Naive B cell (primary cell): ENCODE measurements around the gene FAM98B. TPM values are rescaled to one million over a fixed set of nuclear protein-coding genes. Genes with fewer than 3 reads are reported as not detected.

Source experiments
- ATAC-seq, 2 donors: fragments of 150-1000 bp; cut with Tn5 transposase; 2 replicates each; pipeline ENCODE4 v1.10.0; 2021; ENCODE audit warnings: low read depth in 2 of 2, mild to moderate bottlenecking in 2 of 2, moderate library complexity in 2 of 2
- DNase-seq: peaks from one replicate; pipeline ENCODE4 v3.0.0; 2022
- H3K27ac Mint-ChIP-seq, 6 donors: one replicate each; pipeline ENCODE4 v1.8.0; 2020 to 2022; ENCODE audit warnings: mild to moderate bottlenecking in 6 of 6, mixed read lengths in 6 of 6, moderate library complexity in 5 of 6, inconsistent platforms in 2 of 6
- H3K27me3 Mint-ChIP-seq, 3 donors: one replicate each; pipeline ENCODE4 v1.8.0; 2021 to 2022; ENCODE audit warnings: mixed read lengths in 3 of 3, mild to moderate bottlenecking in 1 of 3
- H3K36me3 Mint-ChIP-seq, 2 donors: one replicate each; pipeline ENCODE4 v1.8.0; 2020 to 2022; ENCODE audit warnings: mixed read lengths in 2 of 2, inconsistent platforms in 1 of 2, mild to moderate bottlenecking in 1 of 2
- H3K4me1 Mint-ChIP-seq, 3 donors: one replicate each; pipeline ENCODE4 v1.8.0; 2020 to 2022; ENCODE audit warnings: mixed read lengths in 3 of 3, inconsistent platforms in 1 of 3, mild to moderate bottlenecking in 1 of 3, moderate library complexity in 1 of 3
- H3K4me3 Mint-ChIP-seq, 8 donors: one replicate each; pipeline ENCODE4 v1.8.0; 2020 to 2022; ENCODE audit warnings: mild to moderate bottlenecking in 8 of 8, mixed read lengths in 8 of 8, moderate library complexity in 8 of 8, inconsistent platforms in 2 of 8
- H3K9me3 Mint-ChIP-seq, 7 donors: one replicate each; pipeline ENCODE4 v1.8.0; 2020 to 2022; ENCODE audit warnings: mixed read lengths in 7 of 7, mild to moderate bottlenecking in 5 of 7, inconsistent platforms in 2 of 7, moderate library complexity in 1 of 7
- polyA plus RNA-seq, 6 donors: library from polyadenylated mRNA; unstranded; fragments of 300-500 nt; fragmentation: Illumina TruSeq; gene quantifications; one replicate each; pipeline ENCODE4 v1.2.3, GENCODE V29; 2021; ENCODE audit warnings: low read depth in 6 of 6

Gene FAM98B
- polyA plus RNA-seq, 6 donors from 2014 or later = 3.0 to 13.4 (median 4.2) TPM

GRCh38 chr15:38438031-38438986, 15.6 kb upstream of the FAM98B start:
- Mint-ChIP-seq H3K27ac (no peak overlapping the region), H3K27me3 (peaks cover 19 to 57% (median 42%) of the 10 kb centered on the region in 3 donors), H3K4me1 (peaks cover 0 to 5% (median 2%) of the 10 kb centered on the region in 3 donors), H3K36me3 (peaks cover 0 to 6% of the 10 kb centered on the region in 2 donors), H3K4me3 (no peak overlapping the region), H3K9me3 (peaks cover 0 to 16% (median 11%) of the 10 kb centered on the region in 7 donors)
- DNase-seq (no peak), ATAC-seq (no peak)

GRCh38 chr15:38440353-38441129, 13.4 kb upstream of the FAM98B start:
- ATAC-seq = peak; percentile 73 to 81
- peak overlapping the region in 2 of 8 donors; percentile 42 to 62 for H3K4me3 Mint-ChIP-seq

GRCh38 chr15:38441130-38441519, 12.8 kb upstream of the FAM98B start:
- ATAC-seq (no peak), DNase-seq (no peak)

More at GRCh38 chr15:38440353-38441129, 13.4 kb upstream of the FAM98B start:
- Mint-ChIP-seq H3K36me3 (peaks cover 0 to 6% of the 10 kb centered on the region in 2 donors), H3K4me1 (peaks cover 0 to 5% (median 2%) of the 10 kb centered on the region in 3 donors), H3K9me3 (peaks cover 0 to 16% (median 11%) of the 10 kb centered on the region in 7 donors), H3K27me3 (peaks cover 19 to 45% (median 31%) of the 10 kb centered on the region in 3 donors), H3K27ac (no peak overlapping the region)
- DNase-seq = peak; percentile 49

GRCh38 chr15:38454696-38455090, 766 bp downstream of the FAM98B start:
- no peaks in the 10 kb centered on the region for H3K9me3 Mint-ChIP-seq
- no peaks in the 10 kb centered on the region for H3K27me3 Mint-ChIP-seq
- no peak for ATAC-seq
- peak overlapping the region; percentile 94 to 99 (median 98) for H3K27ac Mint-ChIP-seq
- H3K4me3 Mint-ChIP-seq = peak overlapping the region; percentile 93 to 99 (median 96)
- peaks cover 27 to 41% (median 37%) of the 10 kb centered on the region in 3 donors for H3K4me1 Mint-ChIP-seq
- H3K36me3 Mint-ChIP-seq = no peaks in the 10 kb centered on the region
- no peak for DNase-seq

More at GRCh38 chr15:38441130-38441519, 12.8 kb upstream of the FAM98B start:
- H3K27me3 Mint-ChIP-seq = peaks cover 16 to 42% (median 27%) of the 10 kb centered on the region in 3 donors
- peaks cover 0 to 16% (median 11%) of the 10 kb centered on the region in 7 donors for H3K9me3 Mint-ChIP-seq
- H3K27ac Mint-ChIP-seq = no peak overlapping the region
- H3K4me3 Mint-ChIP-seq = no peak overlapping the region
- peaks cover 0 to 5% (median 2%) of the 10 kb centered on the region in 3 donors for H3K4me1 Mint-ChIP-seq
- H3K36me3 Mint-ChIP-seq = peaks cover 0 to 6% of the 10 kb centered on the region in 2 donors

GRCh38 chr15:38455092-38455491, 1.2 kb downstream of the FAM98B start:
- H3K27ac Mint-ChIP-seq = peak overlapping the region in 5 of 6 donors; percentile 36 to 99 (median 97)
- ATAC-seq (no peak), DNase-seq (no peak)
- H3K4me1 Mint-ChIP-seq = peaks cover 31 to 45% (median 41%) of the 10 kb centered on the region in 3 donors
- H3K36me3 Mint-ChIP-seq = no peaks in the 10 kb centered on the region
- peak overlapping the region; percentile 93 to 99 (median 96) for H3K4me3 Mint-ChIP-seq
- H3K9me3 Mint-ChIP-seq = no peaks in the 10 kb centered on the region
- no peaks in the 10 kb centered on the region for H3K27me3 Mint-ChIP-seq

- Mint-ChIP-seq H3K4me1 (peaks cover 48 to 55% (median 50%) of the 10 kb centered on the region in 3 donors), H3K9me3 (no peaks in the 10 kb centered on the region)
These were observed 4.7 kb downstream of the FAM98B start for GRCh38 chr15:38458646-38459045.

GRCh38 chr15:38459480-38459879, 5.6 kb downstream of the FAM98B start:
- DNase-seq (no peak), ATAC-seq (no peak)
- peak overlapping the region in 1 of 8 donors; percentile 27 for H3K4me3 Mint-ChIP-seq
- H3K9me3 Mint-ChIP-seq = no peaks in the 10 kb centered on the region
- peaks cover 44 to 50% (median 48%) of the 10 kb centered on the region in 3 donors for H3K4me1 Mint-ChIP-seq
- peak overlapping the region in 2 of 6 donors; percentile 69 to 80 for H3K27ac Mint-ChIP-seq
- H3K36me3 Mint-ChIP-seq = no peaks in the 10 kb centered on the region
- H3K27me3 Mint-ChIP-seq = no peaks in the 10 kb centered on the region

More at GRCh38 chr15:38458646-38459045, 4.7 kb downstream of the FAM98B start:
- DNase-seq (no peak), ATAC-seq (no peak)
- H3K27me3 Mint-ChIP-seq = no peaks in the 10 kb centered on the region
- H3K4me3 Mint-ChIP-seq = peak overlapping the region in 1 of 8 donors; percentile 55
- H3K36me3 Mint-ChIP-seq = no peaks in the 10 kb centered on the region
- peak overlapping the region in 1 of 6 donors; percentile 15 for H3K27ac Mint-ChIP-seq

GRCh38 chr15:38460543-38460942, 6.6 kb downstream of the FAM98B start:
- Mint-ChIP-seq H3K36me3 (no peaks in the 10 kb centered on the region), H3K27ac (no peak overlapping the region), H3K27me3 (no peaks in the 10 kb centered on the region), H3K4me1 (peaks cover 33 to 41% (median 39%) of the 10 kb centered on the region in 3 donors), H3K9me3 (no peaks in the 10 kb centered on the region), H3K4me3 (no peak overlapping the region)
- no peak for DNase-seq
- ATAC-seq = no peak

- no peaks in the 10 kb centered on the region for H3K9me3 Mint-ChIP-seq
- H3K4me1 Mint-ChIP-seq = peaks cover 28 to 37% (median 34%) of the 10 kb centered on the region in 3 donors
- H3K4me3 Mint-ChIP-seq = no peak overlapping the region
- no peak for DNase-seq
- no peak overlapping the region for H3K27ac Mint-ChIP-seq
- peak; percentile 37 to 61 for ATAC-seq
- no peaks in the 10 kb centered on the region for H3K27me3 Mint-ChIP-seq
- H3K36me3 Mint-ChIP-seq = no peaks in the 10 kb centered on the region
These were observed 7.3 kb downstream of the FAM98B start for GRCh38 chr15:38461066-38461833.

GRCh38 chr15:38463893-38464292, 10.0 kb downstream of the FAM98B start:
- Mint-ChIP-seq H3K27me3 (no peaks in the 10 kb centered on the region), H3K27ac (no peak overlapping the region), H3K36me3 (no peaks in the 10 kb centered on the region), H3K4me3 (no peak overlapping the region), H3K9me3 (no peaks in the 10 kb centered on the region), H3K4me1 (peaks cover 16 to 27% (median 23%) of the 10 kb centered on the region in 3 donors)
- ATAC-seq (no peak), DNase-seq (no peak)

GRCh38 chr15:38464675-38465074, 10.7 kb downstream of the FAM98B start:
- peaks cover 9 to 22% (median 18%) of the 10 kb centered on the region in 3 donors for H3K4me1 Mint-ChIP-seq
- no peak overlapping the region for H3K27ac Mint-ChIP-seq
- H3K36me3 Mint-ChIP-seq = no peaks in the 10 kb centered on the region

GRCh38 chr15:38470816-38471215, 16.9 kb downstream of the FAM98B start:
- no peaks in the 10 kb centered on the region for H3K27me3 Mint-ChIP-seq
- no peak for ATAC-seq
- H3K36me3 Mint-ChIP-seq = peaks cover 5 to 16% of the 10 kb centered on the region in 2 donors
- H3K27ac Mint-ChIP-seq = peak overlapping the region in 1 of 6 donors; percentile 70
- no peak for DNase-seq
- H3K4me3 Mint-ChIP-seq = no peak overlapping the region
- peaks cover 0 to 3% (median 0%) of the 10 kb centered on the region in 3 donors for H3K4me1 Mint-ChIP-seq
- no peaks in the 10 kb centered on the region for H3K9me3 Mint-ChIP-seq

More at GRCh38 chr15:38464675-38465074, 10.7 kb downstream of the FAM98B start:
- Mint-ChIP-seq H3K9me3 (no peaks in the 10 kb centered on the region), H3K27me3 (no peaks in the 10 kb centered on the region), H3K4me3 (no peak overlapping the region)
- ATAC-seq (no peak), DNase-seq (no peak)
